A549 (cell line): ENCODE results near the gene MED26. TPM values are rescaled to one million over a fixed set of nuclear protein-coding genes. Genes with fewer than 3 reads are reported as not detected.

Experiments
- ATAC-seq, 2 experiments: fragments of 200-7000 bp in 1 of 2; fragments of >200 bp in 1 of 2; cut with Nextera tagmentation in 1 of 2; cut with Tn5 transposase in 1 of 2; 3 replicates each; pipeline versions ENCODE4 v1.8.0 to v1.9.1; 2018 to 2020; ENCODE audit warnings: mild to moderate bottlenecking in 1 of 2, moderate library complexity in 1 of 2
- CTCF ChIA-PET: fragments of 300-600 bp; sonication (Branson Sonifier 250); formaldehyde crosslinking; extraction: SDS; loops from one replicate; lab custom pipeline; 2021; ENCODE audit warnings: antibody characterized with exemption, inconsistent platforms; lab: Yijun Ruan, JAX
- POLR2A ChIA-PET: fragments of 350-600 bp; formaldehyde crosslinking; extraction: SDS; loops from one replicate; lab custom pipeline; 2021; ENCODE audit warnings: antibody characterized with exemption, inconsistent platforms; lab: Yijun Ruan, JAX
- DNase-seq, 2 experiments: peaks; one replicate each; pipeline versions ENCODE4 v3.0.0 to v3.0.0-alpha.2; 2011 to 2016; ENCODE audit warnings: low read depth in 1 of 2, low spot score in 1 of 2
- FAIRE-seq: peaks from 2 replicates; lab custom pipeline; 2011; peaks lifted over from hg19 to GRCh38; lab: Jason Lieb, UNC
- H3K27ac ChIP-seq, 2 experiments: fragments of >200 bp; sonication (Bioruptor Twin); formaldehyde crosslinking; 3 replicates each; pipeline ENCODE4 v1.5.1; 2016 to 2017
- H3K4me1 ChIP-seq: fragments of >200 bp; sonication (Bioruptor Twin); formaldehyde crosslinking; 3 replicates; pipeline ENCODE4 v1.6.1; 2016
- H3K4me2 ChIP-seq: fragments of >200 bp; sonication (Bioruptor Twin); formaldehyde crosslinking; 3 replicates; pipeline ENCODE4 v1.6.1; 2016
- H3K4me3 ChIP-seq: fragments of >200 bp; sonication (Bioruptor Twin); formaldehyde crosslinking; 3 replicates; pipeline ENCODE4 v1.5.1; 2016
- H3K9me3 ChIP-seq: fragments of >200 bp; sonication (Bioruptor Twin); formaldehyde crosslinking; 3 replicates; pipeline ENCODE4 v1.6.1; 2016
- CEBPB ChIP-seq, 2 experiments: fragments of >200 bp in 1 of 2; sonication (Bioruptor Twin) in 1 of 2; formaldehyde crosslinking in 1 of 2; IDR thresholded peaks; 2 replicates each; pipeline ENCODE4 v1.6.1; 2012 to 2016
- CHD2 ChIP-seq: fragments of 150-350 bp; IDR thresholded peaks from 2 replicates; pipeline ENCODE4 v1.6.1; 2014; ENCODE audit warnings: low read length; ENCODE audit not compliant: partially characterized antibody
- E2F6 ChIP-seq: IDR thresholded peaks from 2 replicates; pipeline ENCODE4 v1.6.1; 2012; ENCODE audit warnings: low read depth, borderline replicate concordance
- EHMT2 ChIP-seq: fragments of 200-600 bp; sonication (generic); IDR thresholded peaks from 2 replicates; pipeline ENCODE4 v1.6.1; 2016; ENCODE audit warnings: antibody characterized with exemption, low read depth, mild to moderate bottlenecking, moderate library complexity
- EP300 ChIP-seq, 2 experiments: fragments of >200 bp; sonication (Bioruptor Twin); formaldehyde crosslinking; IDR thresholded peaks; 2 replicates in 1 of 2; 3 replicates in 1 of 2; pipeline ENCODE4 v1.6.1; 2016 to 2017
- FOSB ChIP-seq: fragments of 250-450 bp; sonication (Bioruptor Pico); IDR thresholded peaks from 2 replicates; pipeline ENCODE4 v1.5.0; 2020; ENCODE audit warnings: mild to moderate bottlenecking, moderate library complexity
- GATA3 ChIP-seq: IDR thresholded peaks from 2 replicates; pipeline ENCODE4 v1.6.1; 2012; ENCODE audit warnings: borderline replicate concordance
- HDAC2 ChIP-seq: fragments of 200-600 bp; sonication (generic); IDR thresholded peaks from 2 replicates; pipeline ENCODE4 v1.6.1; 2016
- HMGXB4 ChIP-seq: fragments of 250-450 bp; sonication (Bioruptor Pico); IDR thresholded peaks from 2 replicates; pipeline ENCODE4 v1.5.0; 2021; ENCODE audit warnings: mild to moderate bottlenecking, moderate library complexity, borderline replicate concordance
- HOXA7 ChIP-seq: fragments of 250-450 bp; sonication (Bioruptor Pico); IDR thresholded peaks from 2 replicates; pipeline ENCODE4 v1.5.0; 2020; ENCODE audit warnings: mild to moderate bottlenecking, moderate library complexity
- JUNB ChIP-seq: fragments of >200 bp; sonication (Bioruptor Twin); formaldehyde crosslinking; IDR thresholded peaks from 2 replicates; pipeline ENCODE4 v1.6.1; 2016
- KDM1A ChIP-seq: fragments of 200-600 bp; sonication (generic); IDR thresholded peaks from 2 replicates; pipeline ENCODE4 v1.6.1; 2016; ENCODE audit warnings: low read depth, mild to moderate bottlenecking
- KDM5A ChIP-seq: fragments of 200-600 bp; sonication (generic); IDR thresholded peaks from 2 replicates; pipeline ENCODE4 v1.6.1; 2016; ENCODE audit warnings: antibody characterized with exemption, mild to moderate bottlenecking
- NPAS2 ChIP-seq: fragments of 250-450 bp; sonication (Bioruptor Pico); IDR thresholded peaks from 2 replicates; pipeline ENCODE4 v1.8.0; 2022; ENCODE audit warnings: mild to moderate bottlenecking, moderate library complexity, borderline replicate concordance
- RARB ChIP-seq: fragments of 250-450 bp; sonication (Bioruptor Pico); IDR thresholded peaks from 2 replicates; pipeline ENCODE4 v1.8.0; 2021; ENCODE audit warnings: mild to moderate bottlenecking, moderate library complexity
- ZC3H11A ChIP-seq: fragments of 450-650 bp; IDR thresholded peaks from 2 replicates; pipeline ENCODE4 v1.6.1; 2014; ENCODE audit warnings: antibody characterized with exemption, mild to moderate bottlenecking
- WGBS: methylation state at CpG from one replicate; pipeline ENCODE4 v1.1.6; 2017; ENCODE audit errors: missing lambda C conversion rate; 5-methylcytosine and 5-hydroxymethylcytosine counted together
- polyA plus RNA-seq, 4 experiments: library from polyadenylated mRNA; depleted of rRNA in 3 of 4; stranded (reverse); fragments of >200 nt; fragmentation: RNase III in 1 of 4; extraction: RNeasy Plus Mini Kit Qiagen cat#74134 plus additional on column Dnase treatment in 1 of 4; gene quantifications; 2 replicates in 3 of 4; 3 replicates in 1 of 4; pipeline ENCODE4 v1.2.3, GENCODE V29; 2011 to 2017
- small RNA-seq, 6 experiments: library from RNA; depleted of rRNA; stranded (forward); fragments of <200 nt; gene quantifications; one replicate each; pipeline ENCODE3, GENCODE V24; 2012
- TF ChIP-seq, protein P1 (sequence below): fragments of 150-350 bp; IDR thresholded peaks from 2 replicates; pipeline ENCODE4 v1.6.1; 2014; ENCODE audit warnings: low read depth, mild to moderate bottlenecking, low read length

MED26 gene
- polyA plus RNA-seq, 2 of the 4 experiments (the other 2 are of a cell fraction) = 2.4 to 3.6 TPM

GRCh38 chr19:16525751-16526481 is 102.1 kb downstream of the MED26 start:
- no peak for ATAC-seq
- FAIRE-seq = no peak
- Histone ChIP-seq H3K9me3 (no peaks in the 10 kb centered on the region), H3K4me3 (no peak overlapping the region), H3K27ac (no peak overlapping the region), H3K4me1 (no peaks in the 10 kb centered on the region), H3K4me2 (no peak overlapping the region)
- TF ChIP-seq E2F6 (no peak), CEBPB (IDR thresholded peaks at IDR 0.05) (no peak), CHD2 (no peak), GATA3 (no peak), HMGXB4 (CRISPR knock-in tag) (no peak), FOSB (CRISPR knock-in tag) (no peak), EHMT2 (no peak), KDM1A (no peak), HOXA7 (CRISPR knock-in tag) (no peak), KDM5A (no peak), HDAC2 (no peak), NPAS2 (CRISPR knock-in tag) (no peak), EP300 (IDR thresholded peaks at IDR 0.05) (no peak), ZC3H11A (no peak), RARB (CRISPR knock-in tag) (no peak)
- TF ChIP-seq, protein P1, sequence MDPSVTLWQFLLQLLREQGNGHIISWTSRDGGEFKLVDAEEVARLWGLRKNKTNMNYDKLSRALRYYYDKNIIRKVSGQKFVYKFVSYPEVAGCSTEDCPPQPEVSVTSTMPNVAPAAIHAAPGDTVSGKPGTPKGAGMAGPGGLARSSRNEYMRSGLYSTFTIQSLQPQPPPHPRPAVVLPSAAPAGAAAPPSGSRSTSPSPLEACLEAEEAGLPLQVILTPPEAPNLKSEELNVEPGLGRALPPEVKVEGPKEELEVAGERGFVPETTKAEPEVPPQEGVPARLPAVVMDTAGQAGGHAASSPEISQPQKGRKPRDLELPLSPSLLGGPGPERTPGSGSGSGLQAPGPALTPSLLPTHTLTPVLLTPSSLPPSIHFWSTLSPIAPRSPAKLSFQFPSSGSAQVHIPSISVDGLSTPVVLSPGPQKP = no peak
- ChIA-PET POLR2A (no interaction called here), CTCF (interaction anchor here (1.0 to 2.1 kb wide), 3 partner anchors 8 to 18 kb away, joined by 3 to 5 read pairs (median 4); no protein-coding TSS in a partner anchor)
- DNase-seq = no peak
- 96% methylated on average over 17 of the region's 29 CpGs for WGBS

DNA sequence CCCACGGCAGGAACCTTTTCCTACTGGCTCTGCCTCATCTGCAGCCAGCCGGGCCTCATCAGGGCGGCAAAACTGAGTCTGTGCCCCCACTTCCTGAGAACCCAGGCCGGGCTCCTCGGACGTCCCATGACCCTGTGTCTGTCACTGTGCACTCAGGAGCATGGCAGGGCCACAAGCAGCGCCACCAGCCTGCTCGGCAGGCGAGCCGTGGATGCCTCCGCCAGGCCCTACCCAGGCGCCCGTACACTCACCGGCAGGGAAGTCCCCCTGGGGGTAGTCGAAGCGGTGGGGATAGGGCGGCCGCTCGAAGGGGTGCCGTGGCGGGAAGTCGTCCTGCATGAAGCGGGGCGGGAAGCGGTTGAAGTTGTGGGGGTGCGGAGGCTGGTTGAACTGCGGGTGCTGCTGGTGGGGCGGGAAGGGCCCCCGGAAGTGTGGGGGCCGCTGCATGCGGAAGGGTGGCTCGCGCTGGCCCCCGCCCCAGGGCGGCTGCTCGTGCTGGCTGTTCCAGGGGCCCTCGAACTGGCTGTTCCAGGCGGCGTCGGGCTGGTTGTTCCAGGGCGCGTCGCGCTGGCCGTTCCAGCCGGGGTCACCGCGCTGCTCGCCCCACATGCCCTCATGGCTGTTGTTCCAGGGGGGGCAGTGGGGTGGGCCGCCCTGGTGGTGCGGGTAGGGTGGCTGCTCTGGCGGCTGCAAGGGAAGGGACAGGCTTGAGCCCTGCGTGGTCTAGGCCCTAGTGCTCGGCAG is 102.8 kb downstream of the MED26 start:
- H3K4me2 ChIP-seq = no peak overlapping the region
- POLR2A ChIA-PET = no interaction called here
- FAIRE-seq (no peak), ATAC-seq (no peak), DNase-seq (no peak)
- no peak overlapping the region for H3K4me3 ChIP-seq
- no peaks in the 10 kb centered on the region for H3K4me1 ChIP-seq
- no peak overlapping the region for H3K27ac ChIP-seq
- no peaks in the 10 kb centered on the region for H3K9me3 ChIP-seq
- no peak for TF ChIP-seq JUNB
- TF ChIP-seq, all 56 proteins: peak for 0
- CTCF ChIA-PET = interaction anchor here (2.1 kb wide), 1 partner anchor 12 kb away, joined by 5 read pairs; no protein-coding TSS in a partner anchor
- 94% methylated on average over 21 of the region's 54 CpGs for WGBS

Small RNAs within 50 kb of the gene (small RNA-seq; reads per million reads assigned to genes)
- 0 reads per million in 6 experiments for gene RN7SL146P

Other genes starting within 250 kb of the MED26 start
- gene EPS15L1, start 156.2 kb downstream of the MED26 start, polyA plus RNA-seq (2011; rRNA removed) = 10.7 and 12.8 TPM in 2 replicates
- gene EPS15L1, start 156.2 kb downstream of the MED26 start, polyA plus RNA-seq (2017; fragmentation: RNase III; extraction: RNeasy Plus Mini Kit Qiagen cat#74134 plus additional on column Dnase treatment) = 10.0 to 11.2 TPM (median 10.5 TPM) in 3 replicates
- 0.10 and 0.11 TPM in 2 replicates for gene CALR3, start 132.0 kb downstream of the MED26 start, polyA plus RNA-seq (2011; rRNA removed)
- not detected in 3 replicates for gene CALR3, start 132.0 kb downstream of the MED26 start, polyA plus RNA-seq (2017; fragmentation: RNase III; extraction: RNeasy Plus Mini Kit Qiagen cat#74134 plus additional on column Dnase treatment)
- 2.7 and 2.9 TPM in 2 replicates for gene C19orf44, start 131.8 kb downstream of the MED26 start, polyA plus RNA-seq (2011; rRNA removed)
- 2.7 to 3.4 TPM (median 3.0 TPM) in 3 replicates for gene C19orf44, start 131.8 kb downstream of the MED26 start, polyA plus RNA-seq (2017; fragmentation: RNase III; extraction: RNeasy Plus Mini Kit Qiagen cat#74134 plus additional on column Dnase treatment)
- gene CHERP, start 85.8 kb downstream of the MED26 start, polyA plus RNA-seq (2011; rRNA removed) = 4.4 and 6.5 TPM in 2 replicates
- gene CHERP, start 85.8 kb downstream of the MED26 start, polyA plus RNA-seq (2017; fragmentation: RNase III; extraction: RNeasy Plus Mini Kit Qiagen cat#74134 plus additional on column Dnase treatment) = 23.6 to 24.6 TPM (median 24.4 TPM) in 3 replicates
- 25.1 and 30.8 TPM in 2 replicates for gene SLC35E1, start 55.8 kb downstream of the MED26 start, polyA plus RNA-seq (2011; rRNA removed)
- 15.7 to 17.2 TPM (median 16.7 TPM) in 3 replicates for gene SLC35E1, start 55.8 kb downstream of the MED26 start, polyA plus RNA-seq (2017; fragmentation: RNase III; extraction: RNeasy Plus Mini Kit Qiagen cat#74134 plus additional on column Dnase treatment)
- gene SMIM7, start 31.9 kb upstream of the MED26 start, polyA plus RNA-seq (2011; rRNA removed) = 98.8 and 103 TPM in 2 replicates
- 74.6 to 74.8 TPM (median 74.7 TPM) in 3 replicates for gene SMIM7, start 31.9 kb upstream of the MED26 start, polyA plus RNA-seq (2017; fragmentation: RNase III; extraction: RNeasy Plus Mini Kit Qiagen cat#74134 plus additional on column Dnase treatment)
- gene TMEM38A, start 32.9 kb upstream of the MED26 start, polyA plus RNA-seq (2011; rRNA removed) = 1.2 and 1.8 TPM in 2 replicates
- gene TMEM38A, start 32.9 kb upstream of the MED26 start, polyA plus RNA-seq (2017; fragmentation: RNase III; extraction: RNeasy Plus Mini Kit Qiagen cat#74134 plus additional on column Dnase treatment) = 1.1 to 2.1 TPM (median 1.5 TPM) in 3 replicates
- 0.01 TPM in 1 of 2 replicates, not detected in the other for gene NWD1, start 91.6 kb upstream of the MED26 start, polyA plus RNA-seq (2011; rRNA removed)
- 0.01 TPM in 1 of 3 replicates, not detected in the others for gene NWD1, start 91.6 kb upstream of the MED26 start, polyA plus RNA-seq (2017; fragmentation: RNase III; extraction: RNeasy Plus Mini Kit Qiagen cat#74134 plus additional on column Dnase treatment)
- gene SIN3B, start 201.2 kb upstream of the MED26 start, polyA plus RNA-seq (2011; rRNA removed) = 12.2 and 14.8 TPM in 2 replicates
- gene SIN3B, start 201.2 kb upstream of the MED26 start, polyA plus RNA-seq (2017; fragmentation: RNase III; extraction: RNeasy Plus Mini Kit Qiagen cat#74134 plus additional on column Dnase treatment) = 18.9 to 22.4 TPM (median 21.3 TPM) in 3 replicates